ENCODE data around the gene RPL27A.

Gene RPL27A

DNA sequence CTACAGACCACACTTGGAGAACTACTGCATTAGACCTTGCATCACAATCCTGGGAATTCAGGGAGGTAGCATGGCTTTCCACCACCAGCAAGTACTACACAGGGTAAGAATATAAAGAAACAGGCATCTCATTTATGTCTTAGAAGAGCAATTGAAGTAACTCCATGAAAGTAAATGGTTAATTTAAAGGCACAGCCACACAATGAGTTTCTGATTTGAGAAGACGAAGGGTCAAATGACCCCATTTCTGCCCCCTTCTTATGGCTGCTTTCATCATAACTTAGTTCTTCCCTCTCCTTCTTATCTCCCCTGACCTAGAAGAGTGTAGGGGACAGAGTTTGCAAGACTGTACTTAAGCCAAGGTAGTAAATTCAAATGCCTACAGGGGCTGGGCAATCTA lies 6.1 kb upstream of the RPL27A start:
- DNase-seq: no peak

DNA sequence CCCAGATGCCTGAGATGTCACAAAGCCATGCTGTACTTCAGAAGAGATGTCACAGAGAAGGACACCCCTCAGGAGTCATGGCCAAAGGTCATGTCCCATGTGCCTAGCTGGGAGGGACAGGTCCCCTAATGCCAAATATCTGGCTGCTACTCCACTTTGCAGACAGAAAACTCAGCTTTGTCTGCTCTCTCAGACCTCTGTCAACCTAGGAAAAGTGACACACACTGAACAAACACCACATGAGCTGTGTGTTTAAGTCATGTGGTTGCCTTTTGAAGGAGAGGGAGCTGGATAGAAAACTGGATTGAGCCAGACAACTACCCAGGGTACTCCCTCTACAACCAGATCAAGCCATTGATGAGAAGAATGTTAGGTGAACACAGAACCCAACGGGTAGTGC lies 3.6 kb upstream of the RPL27A start:
- no peak for DNase-seq

DNA sequence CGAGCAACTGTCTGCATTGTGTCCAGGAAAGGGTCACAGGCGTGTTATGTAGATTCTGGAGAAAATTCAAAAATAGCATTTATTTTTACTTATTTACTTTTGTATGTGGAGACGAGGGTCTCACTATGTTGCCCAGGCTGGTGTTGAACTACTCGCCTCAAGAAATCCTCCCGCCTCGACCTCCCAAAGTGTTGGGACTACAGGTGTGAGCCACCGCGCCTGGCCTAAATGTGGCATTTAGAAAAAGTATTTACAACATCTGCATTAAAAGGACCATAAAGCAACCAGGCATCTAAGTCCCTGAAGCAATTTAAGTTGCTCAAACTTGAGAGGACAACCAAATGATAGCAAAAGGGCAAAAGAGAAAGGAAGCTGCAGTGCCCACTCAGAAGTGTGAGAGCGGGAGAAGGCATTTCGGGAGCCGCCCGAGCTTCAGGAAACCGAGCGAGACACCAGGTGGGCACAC lies 722 bp upstream of the RPL27A start:
- DNase-seq: no peak

DNA sequence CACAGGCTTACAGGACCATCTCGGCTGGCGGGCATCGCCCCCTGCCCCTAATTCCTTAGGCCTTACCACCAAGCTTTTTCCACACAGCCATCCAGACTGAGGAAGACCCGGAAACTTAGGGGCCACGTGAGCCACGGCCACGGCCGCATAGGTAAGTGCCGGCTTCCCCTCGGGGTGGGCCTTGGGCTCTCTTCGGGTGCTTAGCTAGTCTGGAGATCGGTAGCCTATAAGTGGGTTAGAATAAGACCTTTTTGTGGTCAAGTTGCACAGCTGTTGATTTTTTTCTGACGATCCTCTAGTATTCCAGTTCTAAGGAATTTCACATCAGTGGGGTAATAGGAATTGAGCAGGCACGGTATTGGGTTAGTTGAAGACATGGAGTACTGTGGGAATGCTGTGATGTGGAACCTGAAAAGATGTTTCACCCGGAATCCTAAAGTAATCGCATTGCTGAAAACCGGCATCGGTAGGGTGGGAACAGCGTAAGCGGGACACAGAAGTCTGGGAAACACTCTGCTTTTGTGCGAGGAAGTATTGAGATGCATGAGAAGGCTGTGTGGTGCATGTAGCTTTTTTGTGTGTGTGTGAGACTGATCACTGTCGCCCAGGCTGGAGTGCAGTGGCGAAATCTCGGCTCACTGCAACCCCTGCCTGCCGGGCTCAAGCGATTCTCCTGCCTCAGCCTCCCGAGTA lies 669 bp downstream of the RPL27A start:
- DNase-seq: peak; percentile 38

DNA sequence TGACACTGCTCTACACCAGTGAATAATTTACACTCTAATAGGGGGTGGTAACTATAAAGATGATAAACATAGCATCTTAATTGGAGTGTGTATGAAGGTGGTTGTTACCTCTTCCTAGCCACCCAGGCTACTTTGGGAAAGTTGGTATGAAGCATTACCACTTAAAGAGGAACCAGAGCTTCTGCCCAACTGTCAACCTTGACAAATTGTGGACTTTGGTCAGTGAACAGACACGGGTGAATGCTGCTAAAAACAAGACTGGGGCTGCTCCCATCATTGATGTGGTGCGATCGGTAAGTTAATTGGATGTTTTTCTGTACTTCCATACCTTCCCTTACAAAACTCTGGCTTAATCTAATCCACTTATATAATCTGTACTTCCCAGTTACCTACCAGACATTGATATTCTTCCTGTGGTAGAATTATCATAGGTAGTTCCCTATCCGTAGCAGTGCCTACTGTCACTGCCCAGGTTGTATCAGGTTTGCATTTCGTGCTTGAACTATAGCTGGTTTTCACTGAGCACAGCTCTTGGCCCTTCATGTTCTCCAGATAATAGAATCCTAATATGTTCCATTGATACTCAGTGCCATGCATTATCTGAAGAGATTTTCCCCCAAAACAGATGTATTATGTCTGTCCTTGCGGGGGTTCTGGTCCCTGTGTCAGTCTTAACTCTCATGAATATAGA lies 2.2 kb downstream of the RPL27A start:
- no peak for DNase-seq

DNA sequence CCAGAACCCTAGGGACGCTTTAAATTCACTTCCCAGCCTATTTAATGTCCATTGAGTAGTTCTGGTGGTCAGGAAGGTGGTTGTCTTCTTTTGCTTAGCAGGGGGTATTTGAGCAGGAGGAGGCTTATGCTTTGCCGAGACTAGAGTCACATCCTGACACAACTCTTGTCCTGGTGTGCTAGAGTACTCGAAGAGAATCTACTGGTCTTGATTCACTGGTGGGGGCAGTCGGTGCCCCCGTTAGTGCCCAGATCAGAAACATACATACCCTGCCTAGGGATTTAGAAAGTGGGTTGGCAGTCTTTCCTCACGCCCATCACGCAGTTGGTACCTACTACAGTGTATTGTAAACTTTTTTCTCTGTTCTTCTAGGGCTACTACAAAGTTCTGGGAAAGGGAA lies 2.7 kb downstream of the RPL27A start:
- no peak for DNase-seq

DNA sequence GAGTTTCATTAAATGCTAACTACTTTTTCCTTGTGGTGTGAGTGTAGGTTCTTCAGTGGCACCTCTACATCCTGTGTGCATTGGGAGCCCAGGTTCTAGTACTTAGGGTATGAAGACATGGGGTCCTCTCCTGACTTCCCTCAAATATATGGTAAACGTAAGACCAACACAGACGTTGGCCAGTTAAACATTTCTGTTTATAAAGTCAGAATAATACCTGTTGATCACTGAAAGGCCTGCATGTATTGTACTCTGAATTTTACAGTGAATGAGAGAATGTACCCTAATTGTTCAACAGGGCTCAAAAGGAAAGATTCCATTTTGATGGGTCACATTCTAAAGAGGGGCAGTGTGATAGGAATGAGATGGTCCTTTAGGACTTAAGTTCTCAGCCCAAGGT lies 3.2 kb downstream of the RPL27A start:
- DNase-seq: no peak

DNA sequence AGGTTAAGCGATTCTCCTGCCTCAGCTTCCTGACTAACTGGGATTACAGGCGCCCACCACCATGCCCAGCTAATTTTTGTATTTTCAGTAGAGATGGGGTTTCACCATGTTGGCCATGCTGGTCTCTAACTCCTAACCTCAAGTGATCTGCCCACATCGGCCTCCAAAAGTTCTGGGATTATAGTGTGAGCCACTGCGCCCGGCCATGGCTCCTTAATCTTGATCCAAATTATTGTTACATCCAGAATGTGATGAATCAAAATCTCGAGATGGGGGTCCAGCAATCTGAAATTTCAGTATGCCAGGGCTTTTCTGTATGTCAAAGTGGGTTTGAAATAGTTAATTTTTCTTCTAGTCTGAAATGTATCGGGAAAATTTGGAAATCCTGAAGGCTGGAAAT lies 3.7 kb downstream of the RPL27A start:
- no peak for DNase-seq

DNA sequence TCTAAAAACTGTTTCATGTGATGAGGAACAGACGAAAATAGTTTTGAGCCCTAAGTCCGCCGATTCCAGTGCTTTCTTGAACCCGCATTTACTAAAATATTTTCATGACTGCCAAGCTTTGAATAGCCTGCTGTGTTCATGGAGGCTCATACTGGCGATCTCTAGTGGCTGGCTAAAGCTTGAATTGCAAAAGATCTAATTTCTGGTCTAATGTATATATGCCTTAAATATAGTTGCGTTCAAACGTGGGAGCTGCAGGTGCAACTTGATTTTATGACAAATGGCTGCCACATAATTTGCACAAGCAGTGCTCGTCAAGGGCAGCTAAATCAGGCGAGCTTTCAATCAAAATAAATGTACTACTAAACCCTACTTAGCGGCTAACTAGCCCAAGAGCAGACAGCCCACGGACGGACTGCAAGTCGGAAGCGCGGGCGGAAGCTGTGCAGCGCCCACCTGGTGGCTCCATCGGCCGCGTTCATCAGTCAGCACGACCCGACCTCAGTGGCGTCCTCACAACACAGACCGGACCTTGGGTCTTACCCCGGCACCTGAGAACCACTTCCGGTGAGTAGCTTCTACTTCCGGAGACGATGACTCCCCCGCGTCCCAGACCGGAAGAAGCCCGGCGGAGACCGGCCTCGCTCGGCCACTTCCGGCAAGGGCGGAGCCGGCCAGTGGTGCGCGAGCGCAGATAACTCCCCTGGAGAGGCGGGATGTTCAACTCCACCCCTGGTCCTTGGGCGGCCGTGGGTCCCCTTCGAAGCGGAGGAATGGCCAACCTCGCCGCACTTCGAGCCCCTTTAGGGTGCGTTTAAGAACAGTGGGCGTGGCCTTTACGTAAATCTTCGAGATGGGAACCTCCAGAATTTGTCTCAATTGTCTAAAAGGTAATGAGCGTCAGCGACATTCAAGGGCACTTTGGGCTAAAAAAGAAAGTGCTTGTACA lies 6.1 kb downstream of the RPL27A start:
- peak; percentile 90 for DNase-seq

DNA sequence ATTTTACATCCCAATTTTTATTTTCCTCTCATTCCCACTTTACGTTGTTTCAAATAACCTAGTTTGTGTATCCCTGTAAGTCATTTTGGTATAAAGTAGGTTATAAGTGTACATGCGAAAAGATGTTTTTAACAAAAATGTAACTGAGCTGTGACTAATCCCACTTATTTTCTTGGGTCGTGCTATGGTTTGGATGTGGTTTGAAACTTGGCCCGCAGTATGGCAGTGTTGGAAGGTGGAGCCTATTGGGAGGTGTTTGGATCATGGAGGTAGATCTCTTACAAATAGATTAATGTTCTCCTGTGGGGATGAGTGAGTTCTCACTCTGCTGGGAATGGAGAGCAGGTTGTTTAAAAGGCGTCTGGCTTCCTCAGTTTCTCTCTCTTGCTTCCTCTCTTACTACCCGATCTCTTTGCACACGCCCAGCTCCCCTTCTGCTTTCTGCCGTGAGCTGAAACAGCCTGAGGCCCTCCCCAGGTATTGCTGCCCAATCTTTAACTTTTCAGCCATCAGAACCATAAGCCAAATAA lies 7.2 kb downstream of the RPL27A start:
- no peak for DNase-seq

DNA sequence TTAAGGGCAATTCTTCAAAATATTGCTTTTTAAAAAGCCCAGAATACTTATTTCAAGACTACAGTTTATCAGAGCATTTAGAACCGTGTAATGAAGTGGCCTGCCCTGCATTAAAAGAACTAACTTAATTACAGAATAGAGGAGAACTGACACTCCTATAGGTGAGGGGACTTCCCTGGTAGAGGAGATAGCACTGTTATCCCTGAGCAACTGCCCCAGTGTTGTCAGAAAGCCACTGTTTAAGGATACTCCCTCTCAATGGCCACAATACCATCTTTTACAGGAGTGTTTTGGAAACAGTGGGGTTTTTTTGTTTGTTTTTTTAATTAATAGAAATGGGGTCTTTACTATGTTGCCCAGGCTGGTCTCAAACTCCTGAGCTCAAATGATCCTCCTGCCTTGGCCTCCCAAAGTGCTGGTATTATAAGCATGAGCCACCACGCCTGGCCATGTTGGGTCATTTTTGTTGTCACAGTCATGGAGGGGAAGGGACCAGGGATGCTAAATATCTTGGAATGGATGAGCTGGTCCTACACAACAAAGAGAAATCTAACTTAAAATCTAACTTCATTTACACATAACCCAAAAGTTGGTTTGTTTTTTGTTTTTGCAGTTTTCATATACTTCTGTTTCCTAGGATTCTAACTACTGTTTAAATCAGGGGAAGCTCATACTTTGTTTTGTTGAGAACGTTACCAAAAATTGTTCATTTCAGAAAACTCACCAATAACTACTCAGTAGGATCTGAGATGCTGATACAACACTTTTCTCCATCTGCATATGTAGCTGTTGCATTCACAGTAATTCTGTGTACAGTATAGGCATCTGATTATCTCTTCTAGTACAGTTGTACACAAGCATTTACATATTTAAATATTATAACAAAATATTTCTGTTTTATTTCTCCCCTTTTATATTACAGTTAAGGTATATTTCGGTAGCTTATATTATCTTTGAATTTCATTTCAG lies 8.1 kb downstream of the RPL27A start:
- no peak for DNase-seq

DNA sequence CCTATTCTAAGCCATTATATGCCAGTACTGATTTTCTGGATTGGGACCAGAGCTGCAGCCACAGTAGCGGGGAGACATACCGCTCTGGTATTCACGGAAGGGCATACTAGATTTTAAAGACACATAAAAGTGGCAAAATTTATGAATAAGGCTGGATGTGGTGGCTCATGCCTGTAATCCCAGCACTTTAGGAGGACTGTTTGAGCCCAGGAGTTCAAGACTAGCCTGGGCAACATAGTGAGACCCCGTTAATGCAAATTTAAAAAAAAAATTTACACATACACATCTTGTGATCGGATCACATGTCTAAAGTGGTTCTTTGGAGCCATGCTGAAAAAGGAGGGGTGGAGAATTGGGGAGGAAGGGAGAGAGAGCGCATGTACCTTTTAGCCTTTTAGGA lies 9.0 kb downstream of the RPL27A start:
- no peak for DNase-seq

DNA sequence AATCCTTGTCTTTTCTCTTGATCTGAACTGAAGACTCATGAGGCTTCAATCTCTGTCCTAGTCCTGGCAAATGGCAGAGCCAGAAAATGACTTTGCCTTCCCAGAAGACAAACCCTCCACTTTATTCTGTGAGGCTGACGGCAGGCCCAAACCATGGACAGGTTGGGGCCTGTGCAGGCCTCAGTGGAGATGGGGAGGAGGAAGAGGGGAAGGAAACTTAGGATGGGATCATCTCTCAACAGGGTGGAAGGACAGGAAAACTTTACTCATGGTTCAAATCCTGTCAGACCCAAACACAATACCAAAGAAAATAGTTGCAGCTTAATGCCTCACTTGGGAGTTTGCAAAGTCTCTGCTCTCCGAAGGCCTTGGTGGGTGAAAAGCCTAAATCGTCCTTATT lies 9.8 kb downstream of the RPL27A start:
- DNase-seq: no peak

DNA sequence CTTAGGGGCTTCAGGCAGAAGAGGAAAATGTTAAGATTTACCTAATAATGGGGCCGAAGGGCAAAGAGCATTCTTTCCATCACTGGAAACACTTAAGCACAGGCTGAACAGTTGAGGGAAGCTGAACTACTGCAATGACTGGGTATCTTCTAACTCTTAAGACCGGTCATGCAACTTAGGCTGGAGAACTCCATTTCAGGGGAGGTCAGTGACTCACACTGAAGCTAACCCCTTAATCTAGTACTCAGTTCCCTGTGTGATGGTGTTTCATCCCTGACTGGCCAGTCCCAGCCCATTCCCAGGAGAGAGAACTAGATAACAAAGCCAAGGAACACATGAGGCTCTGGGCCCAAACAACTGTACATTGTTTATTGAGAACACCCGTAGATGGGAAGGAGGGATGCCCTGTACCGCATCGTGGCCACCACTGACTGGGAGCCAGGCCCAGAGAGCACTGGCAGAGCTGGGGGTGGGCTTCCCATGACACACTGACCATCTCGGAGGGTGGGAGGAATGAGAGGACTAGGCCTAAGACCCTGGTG lies 10.5 kb downstream of the RPL27A start:
- DNase-seq: no peak

DNA sequence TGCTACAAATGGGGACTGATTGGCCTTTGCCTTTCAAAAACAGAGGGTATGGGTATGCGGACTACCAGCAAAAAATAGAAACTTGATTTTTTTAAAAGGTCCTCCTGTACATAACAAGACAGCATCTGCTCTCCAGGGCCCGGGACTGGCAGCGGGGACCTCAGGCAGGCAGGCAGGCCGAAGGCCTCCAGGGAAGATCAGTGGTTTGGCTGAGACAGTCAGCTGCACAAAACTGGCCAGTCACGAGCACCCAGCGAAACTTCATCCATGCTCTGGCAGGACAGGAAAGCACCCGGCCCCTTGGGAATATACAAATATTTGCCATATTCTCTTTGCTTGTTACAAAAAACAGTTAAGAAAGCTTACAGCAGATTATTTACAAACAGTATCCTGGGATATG lies 11.0 kb downstream of the RPL27A start:
- no peak for DNase-seq

DNA sequence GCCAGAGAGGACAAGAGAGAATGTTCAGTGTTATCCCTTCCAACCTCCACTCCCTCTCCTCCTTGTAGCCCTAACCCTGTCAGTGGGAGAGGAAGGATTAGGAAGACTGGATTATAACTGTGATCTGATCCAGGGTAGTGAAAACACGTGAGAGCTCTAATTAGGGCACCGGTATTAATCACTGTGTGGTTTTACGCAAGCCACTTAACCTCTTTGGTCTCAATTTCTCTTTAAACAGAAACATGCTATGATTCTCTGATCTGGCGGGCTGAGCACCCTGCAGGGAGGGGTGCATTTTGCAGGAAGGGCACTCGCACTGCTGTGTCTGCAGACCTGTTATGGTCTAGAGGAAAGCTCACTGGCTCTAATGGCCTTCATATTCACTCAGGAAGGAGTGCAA lies 11.5 kb downstream of the RPL27A start:
- DNase-seq: no peak

DNA sequence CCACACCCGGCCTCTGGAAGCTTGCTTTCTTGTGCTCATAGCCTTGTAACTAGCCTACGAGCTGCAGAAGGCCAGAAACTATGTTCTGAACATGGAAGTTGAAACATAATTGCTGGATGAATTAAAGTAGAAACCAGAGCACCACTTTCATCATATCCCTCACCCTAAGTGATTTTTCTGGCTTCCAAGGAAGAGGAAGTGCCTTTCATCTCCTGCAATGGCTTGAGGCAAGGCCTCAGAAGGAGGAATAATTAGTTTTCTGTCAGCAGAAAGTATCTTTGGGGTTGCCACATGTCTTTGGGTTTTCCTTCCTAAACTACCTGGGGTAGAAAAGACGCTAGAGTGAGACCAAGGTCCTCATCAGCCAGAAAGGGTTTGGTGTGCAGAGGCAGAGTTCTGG lies 14.5 kb downstream of the RPL27A start:
- no peak for DNase-seq

DNA sequence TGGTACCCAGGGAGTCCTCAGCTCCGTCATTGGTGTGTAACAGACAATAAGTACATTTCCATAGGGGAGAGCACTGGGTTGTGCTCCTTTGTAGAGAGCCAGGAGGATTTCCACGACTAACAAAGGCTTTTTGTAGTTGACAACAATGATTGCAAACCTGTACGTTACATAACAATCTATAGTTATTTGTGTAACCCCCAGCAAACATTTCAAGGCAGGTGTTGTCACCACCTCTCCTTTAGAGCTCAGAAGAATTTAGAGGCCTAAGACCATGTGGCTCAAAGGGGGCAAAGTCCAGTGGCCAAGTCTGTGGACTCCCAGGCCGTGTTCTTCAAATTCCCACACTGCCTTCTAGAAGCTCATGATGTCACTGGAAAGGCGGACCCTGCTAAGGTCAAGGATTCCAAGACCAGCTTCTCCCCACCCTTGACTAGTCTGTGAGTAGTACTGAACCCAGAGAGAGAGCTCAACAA lies 15.8 kb downstream of the RPL27A start:
- DNase-seq: no peak

DNA sequence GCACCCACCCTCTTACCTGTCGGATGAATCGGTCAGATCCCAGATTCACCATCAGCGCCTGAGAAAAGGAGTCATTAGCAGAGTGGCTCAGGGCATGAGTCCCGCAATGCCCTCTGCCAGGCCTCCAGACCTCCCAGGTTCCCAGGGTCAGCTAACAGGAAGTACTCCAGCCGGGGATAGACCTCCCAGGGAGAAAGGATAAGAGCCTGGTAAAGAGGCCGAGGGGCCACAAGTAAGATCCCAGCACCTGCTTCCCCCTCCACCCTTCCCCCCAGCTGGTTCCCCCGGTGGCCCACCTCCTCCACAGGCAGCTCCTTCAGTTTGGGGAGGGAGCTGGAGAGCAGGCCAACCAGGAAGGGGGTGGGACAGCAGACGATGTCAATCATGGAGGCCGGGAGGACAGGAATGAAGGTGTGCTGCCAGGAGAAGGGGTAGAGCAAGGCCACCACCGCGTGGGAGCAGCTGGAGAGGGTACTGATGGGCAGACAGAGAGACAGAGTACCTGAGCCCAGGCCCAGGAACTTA lies 16.4 kb downstream of the RPL27A start:
- DNase-seq: no peak

DNA sequence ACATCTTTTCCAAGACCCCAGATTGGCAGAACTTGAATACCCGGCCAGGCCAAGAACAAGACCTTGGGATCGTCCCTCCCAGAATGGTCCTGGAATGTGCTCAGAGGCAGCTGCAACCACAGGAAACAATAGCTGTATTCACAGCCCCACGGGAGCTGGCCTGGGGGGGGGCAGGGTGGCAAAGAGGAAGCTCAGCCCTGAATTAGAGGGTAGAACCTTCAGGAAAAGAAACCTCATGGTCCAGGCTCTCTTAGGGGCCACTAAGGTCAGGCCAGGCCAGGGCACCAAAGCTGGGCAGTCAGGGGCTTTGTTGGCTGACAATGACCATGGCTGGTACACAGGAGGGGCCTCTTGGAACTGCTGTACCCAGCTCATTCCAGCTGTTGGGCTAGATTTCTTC lies 17.3 kb downstream of the RPL27A start:
- no peak for DNase-seq

DNA sequence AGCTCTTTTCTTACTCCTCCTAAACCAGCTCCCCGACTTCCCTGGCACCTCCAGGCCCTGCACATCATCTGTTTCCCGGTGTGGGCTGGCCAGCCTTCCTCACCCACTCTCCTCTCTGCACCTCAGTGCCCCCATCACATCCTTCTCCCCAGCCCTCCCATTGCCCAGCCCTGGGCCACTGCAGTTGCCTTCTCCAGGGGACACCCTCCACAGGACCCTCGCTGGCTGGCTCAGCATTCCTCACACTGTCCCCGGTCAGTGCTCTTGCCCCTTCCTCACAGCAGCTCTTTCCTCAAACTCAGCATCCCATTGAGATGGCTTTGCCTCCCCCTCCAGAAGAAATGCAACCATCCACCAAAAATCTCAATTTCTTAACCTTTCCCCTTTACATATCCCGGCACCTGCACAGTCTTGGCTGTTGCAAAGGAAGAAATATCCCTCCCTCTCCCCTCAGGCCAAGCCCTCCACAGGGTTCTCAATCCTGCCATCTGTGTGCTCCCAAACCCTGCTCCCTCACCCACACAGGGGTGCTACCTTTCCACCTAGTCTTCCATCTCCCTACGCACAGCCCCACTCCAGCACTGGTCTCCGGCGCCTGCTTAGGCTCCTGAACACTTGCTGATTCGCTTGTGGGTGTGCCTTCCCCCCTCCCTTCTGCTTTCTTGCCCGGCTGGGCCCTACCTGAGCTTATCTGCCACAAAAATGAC lies 19.5 kb downstream of the RPL27A start:
- DNase-seq: no peak
